Aorta (tissue), 5 donors: ENCODE measurements around the gene RHEB. TPM values are rescaled to one million over a fixed set of nuclear protein-coding genes. Genes with fewer than 3 reads are reported as not detected.

Experiments
- ATAC-seq: fragments of 200-7000 bp; cut with Tn5 transposase; one replicate; pipeline ENCODE4 v1.9.1; 2022; ENCODE audit warnings: moderate library complexity; ENCODE audit not compliant: low FRiP score
- DNase-seq, 2 donors: peaks; one replicate each; pipeline ENCODE4 v3.0.0-alpha.2; 2020
- H3K27ac ChIP-seq, 2 donors: one replicate each; pipeline ENCODE4 v1.5.1; 2013; ENCODE audit warnings: low read length in 2 of 2, mild to moderate bottlenecking in 2 of 2, moderate library complexity in 2 of 2, control low read depth in 1 of 2, inconsistent platforms in 1 of 2, low read depth in 1 of 2
- H3K27me3 ChIP-seq, 2 donors: one replicate each; pipeline ENCODE4 v1.6.1; 2013; ENCODE audit warnings: control low read depth in 1 of 2, low read length in 1 of 2, mild to moderate bottlenecking in 1 of 2, moderate library complexity in 1 of 2; ENCODE audit not compliant: insufficient read depth in 2 of 2, control insufficient read depth in 1 of 2
- H3K36me3 ChIP-seq, 2 donors: one replicate each; pipeline ENCODE4 v1.6.1; 2013; ENCODE audit warnings: control low read depth in 1 of 2, low read length in 1 of 2, mild to moderate bottlenecking in 1 of 2; ENCODE audit not compliant: insufficient read depth in 2 of 2, control insufficient read depth in 1 of 2
- H3K4me1 ChIP-seq, 2 donors: one replicate each; pipeline ENCODE4 v1.6.1; 2013; ENCODE audit warnings: low read length in 2 of 2, control low read depth in 1 of 2, mild to moderate bottlenecking in 1 of 2, moderate library complexity in 1 of 2; ENCODE audit not compliant: insufficient read depth in 2 of 2, control insufficient read depth in 1 of 2
- H3K4me3 ChIP-seq, 2 donors: one replicate each; pipeline ENCODE4 v1.5.1; 2013; ENCODE audit warnings: low read length in 2 of 2, control low read depth in 1 of 2, mild to moderate bottlenecking in 1 of 2
- H3K9me3 ChIP-seq: one replicate; pipeline ENCODE4 v1.6.1; 2013; ENCODE audit warnings: mild to moderate bottlenecking, low read length; ENCODE audit not compliant: control insufficient read depth
- WGBS, 2 donors: extraction: QIAGEN DNeasy Blood & Tissue Kit; methylation state at CpG; one replicate each; pipeline ENCODE4 v1.1.7; 2013; 5-methylcytosine and 5-hydroxymethylcytosine counted together
- intact Hi-C, 2 donors: fragments of 100-400 bp; cut with DNase I; formaldehyde crosslinking; loops; one replicate each; pipeline versions ENCODE4 v1.14.2 to v1.15.0; 2022
- polyA plus RNA-seq, 2 donors: library from polyadenylated mRNA; stranded (reverse); fragments of 200-250 nt; gene quantifications; one replicate each; pipeline ENCODE4 v1.2.3, GENCODE V29; 2013
- total RNA-seq, 2 donors: library from RNA; stranded (reverse); fragmentation: NEBNext Ultra II Directional; extraction: Animal tissue kit (Norgen Biotek cat#: 25700); gene quantifications; one replicate each; pipeline ENCODE4 v1.2.1, GENCODE V29; 2021
- donor health status: healthy with polysubstance abuse.
- donor health status: Bipolar disorder and iron deficiency.
- donor health status: DM: no; HTN: no; CAD: no.
- donor health status: DM: no; HTN: no; CAD: no.
- donor health status: DM: yes; HTN: yes; CAD: no.

RHEB gene
- total and polyA plus RNA-seq, 4 donors, result 78.8 to 122 (median 107) TPM

DNA sequence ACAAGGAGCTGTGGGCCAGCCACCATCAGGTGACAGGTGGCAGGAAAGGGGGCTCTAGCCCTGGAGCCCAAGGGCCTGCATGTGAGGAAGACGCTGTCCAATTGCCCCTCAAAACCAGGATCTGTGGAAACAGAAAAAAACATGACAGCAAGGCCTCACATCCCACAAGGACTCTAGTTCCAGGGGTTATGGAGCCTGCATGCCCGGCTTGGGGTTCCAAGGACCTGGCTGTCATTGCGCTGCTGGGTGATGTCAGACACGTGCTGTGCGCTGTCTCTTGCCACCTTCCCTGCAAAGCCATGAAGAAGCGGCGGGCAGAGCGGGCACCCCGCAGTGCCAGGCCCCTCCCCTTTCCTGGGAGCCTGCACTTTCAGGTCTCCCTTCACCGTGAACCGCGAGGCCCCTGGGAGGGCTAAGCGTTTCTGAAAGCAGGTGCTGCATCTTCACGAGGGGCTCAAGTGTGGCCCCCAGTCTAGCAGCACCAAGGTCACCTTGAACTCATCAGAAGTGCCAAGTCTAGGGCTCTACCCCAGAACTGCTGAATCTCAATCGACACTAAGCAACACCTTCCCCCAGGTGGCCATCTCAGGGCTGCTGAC is 64.7 kb downstream of the RHEB start:
- Histone ChIP-seq H3K27ac (no peak overlapping the region), H3K4me3 (no peak overlapping the region), H3K36me3 (no peaks in the 10 kb centered on the region), H3K4me1 (no peaks in the 10 kb centered on the region), H3K27me3 (no peaks in the 10 kb centered on the region), H3K9me3 (no peaks in the 10 kb centered on the region)
- intact Hi-C loops, result loop anchor here in 1 of 2 donors (5.0 kb wide), 2 partner anchors 143 to 302 kb away; no protein-coding TSS in a partner anchor
- WGBS, 2 donors, result 94 to 95% methylated on average over 15 of the region's 15 CpGs
- ATAC-seq, result no peak
- peak in 1 of 2 donors; percentile 34 for DNase-seq

- Histone ChIP-seq H3K36me3 (no peaks in the 10 kb centered on the region), H3K27me3 (no peaks in the 10 kb centered on the region), H3K4me1 (no peaks in the 10 kb centered on the region), H3K9me3 (no peaks in the 10 kb centered on the region), H3K27ac (no peak overlapping the region), H3K4me3 (no peak overlapping the region)
- WGBS, 2 donors, result 94 to 95% methylated on average over 14 of the region's 14 CpGs
- ATAC-seq, result no peak
- no peak for DNase-seq
- intact Hi-C loops, result loop anchor here in 1 of 2 donors (5.0 kb wide), 1 partner anchor 142 kb away; no protein-coding TSS in a partner anchor
Measured at GRCh38 chr7:151454305-151454704, 65.4 kb downstream of the RHEB start.

DNA sequence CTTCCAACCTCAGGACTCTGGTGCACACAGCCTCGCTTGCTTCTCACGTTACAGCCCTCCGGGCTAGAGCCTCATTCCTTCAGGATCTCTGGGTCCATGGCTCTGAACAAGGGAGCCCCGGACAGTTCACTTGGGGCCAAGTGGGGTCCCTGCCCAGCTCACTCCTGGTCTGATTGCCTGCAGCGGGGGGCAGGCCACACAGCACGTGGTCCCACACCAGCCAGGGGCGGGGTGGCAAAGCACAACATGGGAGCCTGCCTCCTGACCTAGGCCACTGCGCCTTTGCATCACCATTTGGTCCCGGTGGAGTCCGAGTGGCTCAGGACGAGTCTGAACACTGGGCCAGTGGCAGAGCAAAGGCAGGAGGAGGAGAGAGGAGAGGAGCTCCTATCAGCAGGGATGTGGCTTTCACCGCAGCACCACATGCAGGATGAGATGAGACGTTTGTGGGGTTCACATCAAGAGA is 66.3 kb downstream of the RHEB start:
- H3K4me3 ChIP-seq, result no peak overlapping the region
- H3K9me3 ChIP-seq, result no peaks in the 10 kb centered on the region
- H3K27me3 ChIP-seq, result no peaks in the 10 kb centered on the region
- intact Hi-C loops, result loop anchor here in 1 of 2 donors (5.0 kb wide), 1 partner anchor 141 kb away; no protein-coding TSS in a partner anchor
- ATAC-seq, result no peak
- H3K27ac ChIP-seq, result no peak overlapping the region
- 85 to 87% methylated on average over 13 of the region's 13 CpGs for WGBS, 2 donors
- DNase-seq, result peak in 1 of 2 donors; percentile 67
- no peaks in the 10 kb centered on the region for H3K36me3 ChIP-seq
- no peaks in the 10 kb centered on the region for H3K4me1 ChIP-seq

- Histone ChIP-seq H3K9me3 (no peaks in the 10 kb centered on the region), H3K27me3 (no peaks in the 10 kb centered on the region), H3K4me1 (no peaks in the 10 kb centered on the region), H3K36me3 (no peaks in the 10 kb centered on the region), H3K27ac (no peak overlapping the region), H3K4me3 (no peak overlapping the region)
- intact Hi-C loops, result loop anchor here in 1 of 2 donors (5.0 kb wide), 1 partner anchor 141 kb away; no protein-coding TSS in a partner anchor
- ATAC-seq (no peak), DNase-seq (peak in 1 of 2 donors; percentile 57)
- WGBS, 2 donors, result 88 to 89% methylated on average over 14 to 15 of the region's 15 CpGs
Measured at GRCh38 chr7:151452680-151453325, 66.9 kb downstream of the RHEB start.

DNA sequence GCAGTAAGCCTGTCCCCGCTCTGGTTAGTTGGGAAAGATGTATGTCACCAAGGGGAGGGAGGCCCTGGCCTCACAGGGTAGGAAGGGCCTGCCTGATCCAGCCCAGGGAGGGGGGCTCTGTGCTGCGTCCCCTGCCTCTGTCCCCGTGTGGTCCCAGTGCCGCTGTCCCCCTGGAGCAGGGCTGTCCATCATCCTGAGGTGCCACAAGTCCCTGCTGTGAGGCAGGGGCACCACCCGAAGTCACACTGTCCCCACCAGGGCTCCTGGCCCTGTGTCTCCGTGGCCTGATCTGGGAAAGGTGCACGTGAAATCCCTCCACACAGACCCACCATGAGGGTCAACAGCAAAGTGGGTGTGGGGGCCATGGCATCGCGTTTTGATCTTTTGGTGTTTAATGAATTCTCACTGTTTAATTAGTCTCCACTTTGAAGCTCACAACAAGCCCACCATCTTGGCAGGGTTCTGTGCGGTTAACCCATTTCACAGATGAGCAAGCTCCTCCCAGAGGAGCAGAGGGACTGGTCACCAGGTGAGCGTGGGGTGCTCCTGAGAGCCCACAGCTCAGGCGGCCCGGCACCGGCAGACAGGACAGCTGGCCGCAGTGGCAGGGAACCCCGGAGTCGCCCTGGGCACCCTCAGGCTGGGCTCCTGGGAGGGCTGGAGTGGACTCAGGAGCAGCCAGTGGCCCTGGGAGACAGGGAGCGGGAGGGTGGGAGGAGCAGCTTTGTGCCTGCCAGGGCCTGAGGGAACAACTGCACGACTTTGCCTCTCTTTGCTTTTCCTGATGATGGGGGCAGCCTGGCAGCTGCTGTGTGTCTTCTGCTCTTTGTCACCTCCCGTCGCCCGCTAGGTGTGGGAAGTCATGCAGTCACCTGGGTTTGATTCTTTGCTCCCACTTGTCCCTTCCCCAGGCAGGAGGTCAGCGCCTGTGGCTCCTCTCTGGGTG is 67.8 kb downstream of the RHEB start:
- 85 to 88% methylated on average over 21 to 23 of the region's 23 CpGs for WGBS, 2 donors

GRCh38 chr7:151451156-151451555 is 68.5 kb downstream of the RHEB start:
- no peaks in the 10 kb centered on the region for H3K9me3 ChIP-seq
- H3K4me3 ChIP-seq, result no peak overlapping the region
- H3K36me3 ChIP-seq, result no peaks in the 10 kb centered on the region
- DNase-seq, result no peak
- WGBS, 2 donors, result 93 to 97% methylated on average over 5 of the region's 5 CpGs
- H3K27me3 ChIP-seq, result no peaks in the 10 kb centered on the region
- H3K4me1 ChIP-seq, result no peaks in the 10 kb centered on the region
- intact Hi-C loops, result loop anchor here in 1 of 2 donors (5.0 kb wide), 1 partner anchor 139 kb away; no protein-coding TSS in a partner anchor
- no peak for ATAC-seq
- no peak overlapping the region for H3K27ac ChIP-seq

More for the DNA sequence above, 67.8 kb downstream of the RHEB start:
- DNase-seq (peak in 1 of 2 donors; percentile 55), ATAC-seq (no peak)
- Histone ChIP-seq H3K27ac (no peak overlapping the region), H3K9me3 (no peaks in the 10 kb centered on the region), H3K27me3 (no peaks in the 10 kb centered on the region), H3K4me1 (no peaks in the 10 kb centered on the region), H3K36me3 (no peaks in the 10 kb centered on the region), H3K4me3 (no peak overlapping the region)
- intact Hi-C loops, result loop anchor here in 1 of 2 donors (5.0 kb wide), 1 partner anchor 140 kb away; no protein-coding TSS in a partner anchor

GRCh38 chr7:151449990-151450389 is 69.7 kb downstream of the RHEB start:
- Histone ChIP-seq H3K4me1 (no peaks in the 10 kb centered on the region), H3K4me3 (no peak overlapping the region), H3K27ac (no peak overlapping the region), H3K27me3 (no peaks in the 10 kb centered on the region), H3K9me3 (no peaks in the 10 kb centered on the region), H3K36me3 (no peaks in the 10 kb centered on the region)
- ATAC-seq, result no peak
- 90 to 93% methylated on average over 9 of the region's 9 CpGs for WGBS, 2 donors
- intact Hi-C loops, result loop anchor here (2.0 to 5.0 kb wide), 2 partner anchors 135 to 138 kb away; no protein-coding TSS in a partner anchor
- no peak for DNase-seq
